ENCODE data around the gene SNX32. TPM values are rescaled to one million over a fixed set of nuclear protein-coding genes. Genes with fewer than 3 reads are reported as not detected.

Gene SNX32
- total and polyA plus RNA-seq, 9 of the 15 experiments (the other 6 are each of a cell fraction or from before 2014, with no cell fraction given), result 0.03 TPM; not detected in 7

- TF ChIP-seq, protein P1, sequence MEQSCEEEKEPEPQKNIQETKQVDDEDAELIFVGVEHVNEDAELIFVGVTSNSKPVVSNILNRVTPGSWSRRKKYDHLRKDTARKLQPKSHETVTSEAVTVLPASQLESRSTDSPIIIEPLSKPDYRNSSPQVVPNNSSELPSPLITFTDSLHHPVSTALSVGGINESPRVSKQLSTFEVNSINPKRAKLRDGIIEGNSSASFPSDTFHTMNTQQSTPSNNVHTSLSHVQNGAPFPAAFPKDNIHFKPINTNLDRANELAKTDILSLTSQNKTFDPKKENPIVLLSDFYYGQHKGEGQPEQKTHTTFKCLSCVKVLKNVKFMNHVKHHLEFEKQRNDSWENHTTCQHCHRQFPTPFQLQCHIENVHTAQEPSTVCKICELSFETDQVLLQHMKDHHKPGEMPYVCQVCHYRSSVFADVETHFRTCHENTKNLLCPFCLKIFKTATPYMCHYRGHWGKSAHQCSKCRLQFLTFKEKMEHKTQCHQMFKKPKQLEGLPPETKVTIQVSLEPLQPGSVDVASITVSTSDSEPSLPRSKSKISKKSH (CRISPR knock-in tag; IDR thresholded peaks at IDR 0.05), result no peak
- TF ChIP-seq MECOM (CRISPR knock-in tag; IDR thresholded peaks at IDR 0.05) (no peak), ZNF124 (CRISPR knock-in tag; IDR thresholded peaks at IDR 0.05) (no peak), ZBTB7A (IDR thresholded peaks at IDR 0.05; ENCODE audit: borderline replicate concordance, control insufficient read depth, low read depth, low read length) (peak; percentile 83), NONO (IDR thresholded peaks at IDR 0.05; ENCODE audit: low read depth in 2 of 2, low read length in 1 of 2) (peak; percentile 97 to 99), DPF2 (IDR thresholded peaks at IDR 0.05) (no peak), NCOA1 (IDR thresholded peaks at IDR 0.05; ENCODE audit: low read depth) (no peak), MAFK (IDR thresholded peaks at IDR 0.05; ENCODE audit: low read length) (no peak), ZNF217 (CRISPR knock-in tag; IDR thresholded peaks at IDR 0.05) (no peak), HDAC8 (tag; IDR thresholded peaks at IDR 0.05) (no peak), ZNF12 (CRISPR knock-in tag; IDR thresholded peaks at IDR 0.05) (no peak), NR0B1 (IDR thresholded peaks at IDR 0.05; ENCODE audit: partially characterized antibody) (no peak), THAP7 (CRISPR knock-in tag; IDR thresholded peaks at IDR 0.05) (no peak), ZNF699 (CRISPR knock-in tag; IDR thresholded peaks at IDR 0.05; ENCODE audit: insufficient replicate concordance) (no peak), NR2C2 (CRISPR knock-in tag; IDR thresholded peaks at IDR 0.05) (no peak), NR2C2 (tag; IDR thresholded peaks at IDR 0.05) (no peak), TSHZ1 (CRISPR knock-in tag; IDR thresholded peaks at IDR 0.05) (no peak), ZNF239 (CRISPR knock-in tag; IDR thresholded peaks at IDR 0.05) (no peak), TBL1XR1 (IDR thresholded peaks at IDR 0.05; ENCODE audit: low read length in 2 of 2) (peak in 1 of 2 experiments; percentile 21; a peak in 2 of 4 replicates), POLR3A (IDR thresholded peaks at IDR 0.05; ENCODE audit: borderline replicate concordance, extremely low read depth, insufficient read depth, insufficient read length) (no peak), ELF2 (CRISPR knock-in tag; IDR thresholded peaks at IDR 0.05) (no peak), MTA2 (IDR thresholded peaks at IDR 0.05; ENCODE audit: low read depth) (no peak), HMG20A (CRISPR knock-in tag; conservative IDR thresholded peaks at IDR 0.05) (no peak)
Measured at GRCh38 chr11:65900125-65900898, 66.5 kb downstream of the SNX32 start, which contains the start of gene FOSL1 (continued).
